HG03280 (cell line): ENCODE measurements around the gene FOXC2.

Source experiments
- ATAC-seq: cut with Tn5 transposase; IDR thresholded peaks from one replicate; pipeline ENCODE4 v1.9.1; 2021; ENCODE audit warnings: mild to moderate bottlenecking, moderate library complexity; ENCODE audit not compliant: unreplicated experiment

FOXC2 gene

DNA sequence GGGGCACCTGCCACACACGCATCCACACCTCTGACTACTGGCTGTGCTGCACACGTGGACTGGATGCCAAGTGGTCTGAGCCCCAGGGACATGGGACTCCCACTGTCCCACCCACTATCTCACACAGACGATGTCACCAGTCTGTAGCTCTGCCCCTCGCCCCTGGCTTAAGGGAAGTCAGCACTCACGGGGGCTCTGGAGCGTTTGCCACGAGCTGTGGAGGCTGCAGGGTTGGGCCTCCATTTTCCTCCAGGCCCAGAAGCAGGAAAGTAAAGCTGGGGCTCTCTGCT is 34.2 kb upstream of the FOXC2 start:
- no peak for ATAC-seq

DNA sequence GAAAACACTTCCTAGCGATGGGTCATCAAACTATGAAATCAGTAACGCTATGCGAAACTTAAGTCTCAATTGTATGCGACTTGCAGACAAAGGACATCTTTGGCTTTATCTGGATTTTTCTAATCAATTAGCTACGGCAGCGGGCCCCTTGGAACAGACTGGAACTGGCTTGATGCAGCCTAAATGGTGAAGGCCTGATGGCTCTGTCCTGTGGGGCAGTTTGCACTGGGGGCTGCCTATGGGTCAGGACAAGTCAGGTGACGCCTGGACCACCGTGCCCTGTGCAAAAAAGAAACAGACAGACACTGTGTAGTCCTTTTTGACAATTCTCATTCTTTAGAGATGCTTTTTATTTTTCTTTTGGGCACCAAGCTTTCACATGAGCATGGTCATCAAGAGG is 33.6 kb upstream of the FOXC2 start:
- no peak for ATAC-seq

DNA sequence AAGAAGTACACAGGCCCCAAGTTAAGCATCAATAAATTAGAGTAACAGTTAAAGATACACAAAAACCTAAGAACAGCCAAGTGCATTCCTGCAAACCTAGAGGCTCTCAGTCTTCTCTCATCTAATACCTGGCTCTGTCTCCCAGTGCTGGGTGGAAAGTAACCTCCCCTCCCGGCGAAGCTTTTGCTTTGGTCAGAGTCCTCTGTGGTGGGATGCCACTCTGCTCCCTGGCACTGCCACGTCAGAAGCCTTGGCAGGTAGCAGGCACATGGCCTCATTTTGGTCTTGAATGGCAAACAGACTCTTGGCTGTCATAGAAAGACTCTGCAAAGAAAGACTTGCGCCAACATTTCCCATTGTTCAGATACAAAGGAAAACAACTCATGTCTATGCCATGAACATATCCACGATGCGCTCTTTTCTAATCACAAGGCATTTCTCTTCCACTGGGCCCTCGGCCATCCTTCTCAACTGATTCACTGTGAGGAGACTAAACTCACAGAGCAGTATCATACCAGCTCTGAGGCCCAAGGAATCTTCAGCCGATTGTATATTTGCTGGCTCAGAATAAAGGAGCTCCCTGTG is 32.8 kb upstream of the FOXC2 start:
- no peak for ATAC-seq

DNA sequence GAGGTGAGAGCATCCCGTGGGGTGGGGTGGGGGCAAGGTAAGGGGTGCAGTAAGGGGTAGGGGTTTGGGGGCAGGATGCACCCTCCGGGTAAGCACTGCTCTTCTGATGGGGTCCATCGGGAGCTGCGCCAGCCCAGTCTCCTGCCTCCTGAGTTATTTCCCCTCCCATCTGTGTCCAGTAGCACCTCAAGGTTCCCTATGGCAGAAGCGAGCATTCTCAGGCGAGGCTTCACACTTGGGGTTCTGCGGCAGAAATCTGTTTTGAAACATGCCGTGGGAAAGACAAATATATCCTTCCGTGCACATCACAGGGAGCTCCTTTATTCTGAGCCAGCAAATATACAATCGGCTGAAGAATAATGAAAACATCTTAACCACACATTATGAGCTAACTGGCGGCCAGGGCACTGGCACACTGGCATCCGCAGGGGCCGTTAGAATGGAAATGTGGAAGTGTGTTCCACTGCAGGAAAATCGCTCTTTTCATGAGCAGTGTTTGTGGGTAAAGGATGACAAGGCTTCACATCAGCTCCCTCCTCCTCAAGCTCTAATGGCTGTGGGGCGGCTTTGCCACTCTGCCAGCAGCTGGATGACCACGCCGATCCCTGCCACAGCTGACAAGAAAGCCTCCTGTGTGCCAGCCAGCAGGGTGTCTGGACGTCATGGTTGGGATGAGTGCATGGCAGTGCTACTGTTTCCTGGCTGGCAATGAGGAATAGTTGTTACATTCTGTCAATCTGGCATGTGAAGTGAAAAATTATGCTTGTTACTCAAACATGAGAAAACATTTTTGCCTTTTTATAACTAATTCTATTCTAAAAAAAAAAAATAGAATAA is 31.6 kb upstream of the FOXC2 start:
- no peak for ATAC-seq

DNA sequence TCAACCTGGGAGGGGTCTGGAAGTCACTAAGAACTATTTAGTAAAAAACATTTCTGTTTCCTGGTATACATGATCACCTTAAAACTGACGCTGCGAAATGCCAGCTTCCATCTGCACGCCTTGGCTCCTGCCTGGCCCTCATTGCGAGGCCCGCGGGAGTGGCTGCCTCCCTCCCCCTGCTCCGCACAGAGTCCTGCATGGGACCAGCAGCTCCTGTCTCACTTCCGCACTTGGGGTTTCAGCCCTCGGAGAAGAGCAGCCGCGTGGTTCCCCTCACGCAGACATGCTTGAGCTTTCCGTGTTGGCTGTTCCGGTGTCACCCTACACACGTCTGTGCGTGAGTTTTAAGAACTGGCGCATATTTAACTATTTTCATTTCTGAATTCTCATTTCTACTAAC is 30.0 kb upstream of the FOXC2 start:
- ATAC-seq: no peak

DNA sequence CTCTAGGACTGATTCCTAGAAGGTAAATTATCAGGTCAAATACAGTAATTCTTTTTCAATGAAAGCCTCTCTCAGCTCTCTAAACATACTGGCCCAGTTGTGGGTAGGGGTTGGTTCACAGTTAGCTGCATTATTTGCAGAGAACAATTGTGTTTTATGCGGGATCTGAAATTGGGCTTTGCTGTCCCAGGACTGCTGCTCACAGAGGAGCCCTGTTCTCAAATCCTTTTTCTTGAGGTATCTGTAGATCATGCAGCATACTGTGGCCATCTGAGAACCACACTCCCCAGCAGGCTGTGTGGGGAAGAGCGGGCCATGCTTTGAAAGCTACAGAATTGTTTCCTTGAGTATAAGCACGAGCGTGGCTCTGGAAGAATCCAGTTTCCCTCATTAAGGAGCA is 29.1 kb upstream of the FOXC2 start:
- no peak for ATAC-seq

DNA sequence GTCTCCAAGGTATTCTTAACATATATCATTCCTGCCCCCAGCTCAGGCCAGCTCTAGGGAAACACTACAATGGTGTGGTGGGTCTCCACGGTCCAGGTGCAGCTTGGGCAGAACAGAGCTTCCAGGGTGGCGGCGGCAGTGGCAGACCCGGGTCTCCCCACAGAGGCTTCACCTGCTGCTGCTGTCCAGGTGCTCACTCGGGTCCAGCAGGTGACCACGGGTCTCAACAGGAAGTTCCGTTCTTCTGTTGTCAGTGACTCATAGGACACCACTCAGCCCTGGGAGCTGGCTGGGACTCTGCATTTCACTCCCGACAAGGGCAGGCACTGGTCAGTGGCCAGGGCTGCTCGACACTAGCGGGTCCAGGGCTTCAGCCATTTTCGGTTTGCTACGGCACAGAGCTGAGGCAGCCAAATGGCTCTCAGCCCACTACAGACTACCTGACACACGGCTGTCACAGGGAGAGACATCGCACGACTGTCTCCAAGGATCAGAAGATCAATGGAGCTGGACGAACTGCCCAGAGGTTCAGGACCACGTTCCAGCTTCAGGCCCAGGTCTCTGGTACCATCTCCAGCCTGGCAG is 28.3 kb upstream of the FOXC2 start:
- no peak for ATAC-seq

DNA sequence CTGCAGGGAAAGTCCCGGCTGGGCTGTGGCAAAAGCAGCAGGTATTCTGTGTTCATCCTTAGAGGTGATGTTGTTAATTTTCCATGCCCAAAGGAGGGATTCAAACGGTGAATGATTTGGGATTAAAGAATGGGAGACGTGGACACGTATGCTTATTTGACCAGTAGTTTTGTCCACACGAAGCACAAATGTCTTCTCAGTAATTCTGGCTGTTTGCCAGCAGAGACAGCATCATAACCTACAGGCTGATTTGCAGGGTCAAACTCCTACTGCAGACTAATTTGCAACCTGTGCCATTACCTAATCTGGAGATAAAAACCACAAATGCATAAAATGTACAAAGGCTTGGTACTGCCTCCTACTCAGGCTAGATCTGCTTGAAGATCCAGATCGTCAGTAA is 25.7 kb upstream of the FOXC2 start:
- ATAC-seq: no peak

DNA sequence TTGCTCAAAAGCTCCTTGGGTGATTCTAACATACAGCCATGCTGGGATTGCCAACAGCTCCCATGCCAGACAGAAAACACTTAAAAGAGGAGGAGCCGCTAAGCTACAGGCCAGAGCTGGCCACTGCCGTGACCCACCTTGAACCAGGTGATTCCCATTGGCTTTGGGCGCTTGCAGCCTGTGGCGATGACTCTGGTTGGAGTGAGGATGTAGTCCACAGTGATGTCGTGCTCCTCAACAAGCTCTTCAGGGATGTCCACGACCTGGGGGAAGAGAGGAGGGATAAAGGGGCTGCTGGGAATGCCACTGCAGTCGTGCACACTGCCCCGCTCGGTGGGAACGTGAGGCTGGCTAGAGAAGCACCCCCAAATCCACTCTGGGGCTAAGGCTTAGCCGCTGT is 25.1 kb upstream of the FOXC2 start:
- ATAC-seq: no peak

DNA sequence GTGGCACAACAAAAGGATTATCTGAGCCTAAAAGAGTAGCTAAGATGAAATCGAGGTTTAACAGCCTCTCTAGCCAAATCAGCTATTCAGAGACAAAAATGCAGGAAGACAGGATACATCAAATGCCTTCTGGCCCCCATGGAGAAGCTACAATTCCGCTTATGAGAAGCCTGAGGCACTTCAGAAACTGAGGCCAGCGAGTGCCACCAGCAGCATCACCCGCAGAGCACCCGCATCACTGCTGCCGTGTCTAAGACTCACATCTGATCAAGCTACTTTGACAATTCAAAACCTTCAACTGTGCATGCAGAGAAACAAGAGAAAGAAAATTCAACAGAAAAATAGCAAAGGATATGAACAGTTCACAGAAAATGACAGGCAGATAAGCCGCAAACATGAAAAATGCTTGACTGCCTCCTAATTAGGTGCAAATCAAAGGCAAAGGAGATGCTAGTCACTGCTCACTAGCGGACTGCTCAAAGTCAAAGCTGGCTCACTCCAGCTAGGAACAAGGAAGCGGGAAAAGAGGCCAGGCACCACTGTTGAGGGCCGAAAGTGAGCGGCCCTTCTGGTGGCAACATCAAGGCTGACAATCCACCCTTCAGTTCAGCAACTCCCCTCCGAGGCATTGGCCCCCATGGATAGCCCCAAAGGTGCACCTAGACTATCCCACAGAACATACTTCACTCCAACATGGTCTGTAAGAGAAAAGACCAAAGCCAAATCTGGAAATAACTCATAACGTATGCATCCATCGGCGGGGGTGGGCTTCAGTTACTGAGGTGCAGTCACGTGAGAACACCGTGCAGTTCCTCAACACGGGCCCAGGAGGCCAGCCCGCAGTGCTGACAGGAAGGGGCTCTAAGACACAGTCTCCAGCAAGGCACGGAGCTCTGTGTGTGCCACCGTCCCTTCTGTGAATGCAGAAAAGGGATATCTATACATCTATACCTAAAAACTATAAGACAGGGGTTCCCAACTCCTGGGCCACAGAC is 23.6 kb upstream of the FOXC2 start:
- ATAC-seq: no peak

DNA sequence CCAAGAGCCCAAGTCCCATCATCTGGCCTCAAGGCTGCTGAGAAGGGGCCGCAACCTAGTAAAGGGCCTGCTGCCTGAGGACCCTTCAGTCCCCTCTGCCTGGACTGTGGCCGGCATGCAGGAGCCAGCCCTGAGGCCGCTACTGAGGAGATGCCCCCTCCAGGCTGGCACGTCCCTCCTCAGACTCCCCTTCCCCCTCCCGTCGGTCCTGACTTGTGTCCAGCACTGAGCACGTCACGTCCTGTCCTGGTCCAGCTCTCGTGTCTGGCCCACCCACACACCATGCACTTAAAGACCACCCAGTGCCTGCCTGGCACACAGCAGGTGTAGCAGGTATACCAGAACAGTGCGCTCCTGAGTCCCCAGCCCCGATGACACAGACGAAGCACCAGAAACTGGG is 21.1 kb upstream of the FOXC2 start:
- ATAC-seq: no peak

DNA sequence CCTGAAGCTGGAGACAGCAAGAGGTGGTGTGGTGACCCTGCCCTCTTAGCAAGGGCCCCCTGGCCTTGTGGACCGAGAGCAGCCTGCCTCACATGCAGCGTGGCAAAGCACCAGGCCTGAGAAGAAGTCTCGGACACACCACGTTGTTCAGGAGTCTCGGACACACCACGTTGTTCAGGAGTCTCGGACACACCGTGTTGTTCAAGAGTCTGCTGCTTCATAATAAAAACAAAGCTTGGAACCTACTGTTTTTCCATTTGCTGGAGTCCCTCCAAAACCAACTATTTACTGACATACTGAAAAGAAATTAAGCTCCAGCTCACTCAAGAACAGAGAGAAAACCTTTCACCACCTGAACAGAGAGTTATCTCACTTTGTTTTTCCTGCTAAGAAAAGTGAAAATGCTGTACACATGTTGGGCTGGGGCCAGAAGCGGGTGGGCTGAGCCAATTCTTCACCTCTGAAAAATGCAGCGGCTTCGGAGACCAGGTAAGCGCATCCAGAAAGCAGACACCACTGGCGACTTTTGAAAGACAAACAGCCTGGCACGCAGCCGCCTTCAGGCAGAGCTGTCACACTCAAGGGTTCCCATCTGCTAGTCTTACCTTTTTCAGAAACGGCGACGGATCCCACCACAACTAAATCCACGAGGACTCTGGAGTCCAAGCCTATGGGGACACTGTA is 20.5 kb upstream of the FOXC2 start:
- ATAC-seq: no peak

DNA sequence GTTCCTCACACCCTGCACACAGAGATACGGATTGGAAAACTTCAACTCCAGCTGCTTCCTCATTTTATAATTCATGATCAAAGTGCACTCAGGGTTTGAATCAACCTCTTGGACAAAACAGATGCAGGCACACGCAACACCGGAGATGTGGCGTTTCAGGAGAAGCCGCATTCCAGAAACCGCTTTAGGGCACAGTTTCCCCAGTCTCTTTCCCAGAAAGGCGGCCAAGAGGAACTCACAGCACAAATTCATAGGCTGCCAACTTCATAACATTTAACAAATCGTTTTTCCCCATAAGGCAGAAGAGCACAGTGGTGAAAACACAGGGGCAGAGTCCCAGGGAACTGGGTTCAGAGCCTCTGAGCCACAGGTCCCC is 20.0 kb upstream of the FOXC2 start:
- no peak for ATAC-seq

DNA sequence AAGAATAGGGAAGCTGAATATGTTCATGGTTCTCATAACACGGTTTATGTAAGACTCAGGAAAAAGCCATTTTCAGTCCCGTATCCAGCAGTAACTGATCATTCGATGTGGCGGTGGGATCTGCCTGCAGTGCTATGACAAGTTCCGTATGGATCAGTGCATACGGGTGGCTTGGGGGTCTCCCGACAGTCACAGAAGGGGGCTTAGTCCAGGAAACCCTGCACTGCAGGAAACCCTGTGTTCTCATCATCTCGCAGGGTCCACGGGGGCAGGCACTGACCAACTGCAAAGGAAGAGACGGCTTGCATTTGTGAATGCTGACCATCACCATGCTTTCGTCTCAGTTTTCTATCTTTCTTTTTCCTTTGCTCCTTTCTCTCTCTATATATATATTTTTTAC is 19.3 kb upstream of the FOXC2 start:
- no peak for ATAC-seq

DNA sequence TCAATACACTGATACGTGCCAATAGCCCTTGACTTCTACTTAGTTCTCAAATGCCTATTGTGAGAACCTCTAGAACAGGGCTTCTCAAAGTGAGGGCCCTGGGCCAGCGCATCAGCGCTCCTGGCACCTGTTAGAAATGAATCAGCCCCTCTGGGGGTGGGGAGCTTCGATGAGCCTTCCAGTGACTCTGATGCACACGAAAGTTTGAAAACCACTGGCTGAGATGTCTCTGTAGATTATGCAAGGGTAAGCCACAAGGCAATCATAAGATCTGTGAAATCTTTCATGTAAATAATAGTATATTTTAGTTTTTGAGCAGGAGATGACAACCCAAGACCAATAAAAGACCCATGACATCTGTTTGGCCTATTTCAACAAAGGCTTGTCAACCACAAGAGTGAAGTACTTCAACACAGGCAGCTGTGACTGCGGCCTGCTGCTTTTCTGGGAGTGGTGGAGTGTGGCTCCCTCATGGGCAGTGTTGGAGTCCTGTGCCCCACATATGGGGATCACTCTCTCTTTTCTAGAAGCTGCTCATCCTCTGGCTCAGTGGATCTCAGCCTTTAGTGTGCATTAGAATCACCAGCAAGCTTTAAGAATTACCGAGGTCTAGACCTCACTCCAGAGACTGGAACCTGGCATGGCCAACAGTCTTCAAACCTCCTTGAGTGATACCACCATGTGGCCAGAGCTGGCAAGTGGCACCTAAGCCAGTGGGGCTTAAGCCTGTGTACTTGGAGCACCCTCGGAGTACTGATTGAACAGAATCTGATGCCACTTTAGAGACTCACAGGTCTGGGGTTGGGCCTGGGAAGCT is 17.3 kb upstream of the FOXC2 start:
- no peak for ATAC-seq

DNA sequence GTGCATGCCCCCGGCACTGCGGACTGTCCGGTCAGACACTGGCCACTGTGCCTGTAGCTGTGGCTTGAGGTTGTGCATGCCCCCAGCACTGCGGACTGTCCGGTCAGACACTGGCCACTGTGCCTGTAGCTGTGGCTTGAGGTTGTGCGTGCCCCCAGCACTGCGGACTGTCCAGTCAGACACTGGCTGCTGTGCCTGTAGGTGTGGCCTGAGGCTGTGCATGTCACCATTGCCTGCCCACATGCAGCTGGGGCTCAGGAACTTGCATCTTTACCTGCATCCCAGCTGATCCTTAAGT is 16.8 kb upstream of the FOXC2 start:
- no peak for ATAC-seq

DNA sequence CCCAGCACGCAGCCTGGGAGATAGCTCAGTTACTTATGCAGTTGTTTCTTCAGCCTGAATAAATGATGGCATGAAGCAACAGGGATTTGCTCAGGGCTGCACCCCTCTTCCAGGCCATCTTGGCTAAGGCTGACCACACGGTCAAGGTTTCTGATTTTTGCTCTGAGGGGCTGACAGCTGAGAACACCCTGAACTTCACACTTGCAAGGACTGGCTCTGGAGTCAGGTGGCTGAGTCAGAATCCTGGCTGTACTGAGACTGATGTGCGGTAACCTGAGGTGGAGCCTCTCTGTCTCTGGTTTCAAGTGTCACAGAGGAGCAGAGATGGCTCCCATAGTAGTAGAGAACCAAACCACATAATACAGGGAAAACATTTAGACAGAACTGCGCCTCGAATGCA is 16.3 kb upstream of the FOXC2 start:
- no peak for ATAC-seq

DNA sequence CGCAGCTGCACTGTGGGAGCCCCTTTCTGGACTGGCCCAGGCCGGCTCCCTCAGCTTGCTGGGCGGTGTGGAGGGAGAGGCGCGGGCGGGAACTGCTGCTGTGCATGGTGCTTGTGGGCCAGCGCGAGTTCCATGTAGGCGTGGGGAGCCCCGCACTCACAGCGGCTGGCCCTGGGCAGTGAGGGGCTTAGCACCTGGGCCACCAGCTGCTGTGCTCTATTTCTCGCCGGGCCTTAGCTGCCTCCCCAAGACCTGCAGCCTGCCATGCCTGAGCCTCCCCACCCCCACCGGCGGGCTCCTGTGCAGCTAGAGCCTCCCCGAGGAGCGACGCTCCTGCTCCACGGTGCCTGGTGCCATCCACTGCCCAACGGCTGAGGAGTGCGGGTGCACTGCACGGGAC is 13.3 kb upstream of the FOXC2 start:
- ATAC-seq: no peak

DNA sequence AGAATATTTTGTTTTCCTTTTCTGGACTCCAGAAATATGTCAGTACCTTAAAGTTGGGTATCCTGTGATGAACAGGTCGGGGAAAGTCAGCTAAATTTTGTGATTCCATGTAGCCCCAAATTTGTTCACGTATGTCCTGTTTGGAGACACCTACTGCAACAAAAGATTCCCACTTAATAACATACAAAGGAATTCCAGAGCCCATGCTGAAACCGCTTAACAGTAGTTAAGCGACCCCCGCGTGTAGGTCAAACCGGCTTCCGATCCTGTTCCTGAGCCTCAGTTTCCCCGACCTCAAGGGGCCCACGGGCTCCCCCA is 12.1 kb upstream of the FOXC2 start:
- ATAC-seq: no peak

DNA sequence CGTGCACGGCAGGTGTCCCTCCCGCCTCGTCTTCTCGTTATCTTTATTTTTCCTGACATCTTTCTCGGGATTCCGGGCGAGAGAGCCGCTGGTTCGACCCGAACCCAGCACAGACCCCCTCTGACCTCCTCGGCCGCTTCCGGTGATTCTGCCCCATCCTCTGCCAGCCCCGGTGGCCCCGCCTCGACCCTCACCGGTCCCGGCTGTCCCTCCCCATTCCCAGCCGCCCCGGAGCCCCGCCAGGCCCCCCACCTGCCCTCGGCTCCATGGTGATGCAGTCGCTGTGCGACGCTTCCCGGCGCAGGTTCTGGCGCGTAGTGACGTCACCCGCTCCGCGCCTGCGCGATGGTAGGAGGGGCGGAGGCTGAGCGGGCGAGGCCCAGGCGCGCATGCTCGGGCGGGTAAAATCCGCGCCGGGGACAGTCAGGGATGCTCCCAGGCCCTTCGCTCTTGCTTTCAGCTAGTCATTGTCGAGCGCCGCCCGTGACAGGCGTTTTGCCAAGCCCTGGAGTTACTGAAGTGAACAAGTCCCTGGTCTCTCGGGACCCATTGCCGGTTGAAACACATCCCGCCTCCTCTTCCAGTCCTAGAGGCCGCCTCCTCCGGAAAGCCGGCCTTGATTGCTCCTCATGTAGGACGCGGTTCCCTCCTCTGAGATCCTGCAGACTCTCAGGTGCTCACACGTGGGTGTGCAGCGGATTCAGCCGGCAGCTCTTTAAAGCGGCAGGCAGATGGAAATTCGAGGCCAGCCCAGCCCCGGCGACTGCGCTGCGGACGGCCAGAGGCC is 11.5 kb upstream of the FOXC2 start, which contains the start of gene MTHFSD:
TSS of gene MTHFSD (minus strand) at position 319 of the 787 bp plus-strand sequence. CDS start at position 268, 51 bp downstream.
- ATAC-seq: peak; percentile 93
